ENCODE data around the gene IGLL1.
"Not testable (repeated sequence)": the region's sequence is repeated elsewhere in the genome, so short reads cannot be mapped to it uniquely, and the experiment has no call there.

Gene IGLL1

DNA sequence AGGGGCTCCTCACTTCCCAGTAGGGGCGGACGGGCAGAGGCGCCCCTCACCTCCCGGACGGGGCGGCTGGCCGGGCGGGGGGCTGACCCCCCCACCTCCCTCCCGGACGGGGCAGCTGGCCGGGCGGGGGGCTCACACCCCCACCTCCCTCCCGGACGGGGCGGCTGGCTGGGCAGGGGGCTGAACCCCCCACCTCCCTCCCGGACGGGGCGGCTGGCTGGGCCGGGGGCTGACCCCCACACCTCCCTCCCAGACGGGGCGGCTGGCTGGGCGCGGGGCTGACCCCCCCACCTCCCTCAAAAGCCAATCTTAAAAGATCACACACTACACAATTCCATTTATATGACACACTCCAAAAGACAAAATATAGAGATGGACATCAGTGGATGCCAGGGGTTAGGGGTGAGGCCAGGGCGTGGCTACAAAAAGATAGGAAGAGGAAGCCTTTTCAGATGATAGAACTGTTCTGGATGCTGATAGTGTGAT, 19.0 kb downstream of the IGLL1 start:
- DNase-seq: not testable (repeated sequence)

DNA sequence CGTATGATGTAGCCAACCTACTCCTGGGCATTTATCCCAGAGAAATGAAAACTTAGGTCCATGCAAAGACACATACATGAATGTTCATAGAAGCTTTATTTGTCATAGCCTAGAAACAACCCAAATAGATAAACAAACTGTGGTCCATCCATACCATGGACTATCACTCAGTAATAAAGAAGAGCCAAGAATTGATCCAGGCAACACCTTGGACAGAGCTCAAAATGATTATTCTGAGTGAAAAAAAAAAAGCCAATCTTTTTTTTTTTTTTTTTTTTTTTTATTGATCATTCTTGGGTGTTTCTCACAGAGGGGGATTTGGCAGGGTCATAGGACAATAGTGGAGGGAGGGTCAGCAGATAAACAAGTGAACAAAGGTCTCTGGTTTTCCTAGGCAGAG, 19.9 kb downstream of the IGLL1 start:
- not testable (repeated sequence) for DNase-seq

DNA sequence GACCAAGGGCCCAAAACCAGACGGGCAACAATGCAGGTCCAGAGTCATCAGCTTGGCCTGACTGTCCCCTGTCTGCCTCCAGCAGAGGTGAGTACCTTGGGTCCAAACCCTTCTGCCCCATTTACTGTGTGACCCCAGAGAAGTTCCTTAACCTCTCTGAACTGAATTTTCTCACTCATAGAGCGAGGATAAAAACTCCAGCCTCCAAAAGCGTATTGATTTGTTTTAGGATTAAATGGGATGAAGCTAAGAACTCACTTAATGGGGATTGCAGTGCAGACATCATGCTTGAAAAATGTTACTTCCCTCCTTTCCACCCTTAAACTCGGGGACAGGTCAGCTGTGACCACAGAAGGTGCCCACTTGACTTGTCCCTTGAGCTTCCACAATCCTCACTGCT, 22.6 kb downstream of the IGLL1 start:
- no peak for DNase-seq

GRCh38 chr22:23557036-23557435, 23.1 kb downstream of the IGLL1 start:
- DNase-seq: no peak

GRCh38 chr22:23556026-23556620, 24.0 kb downstream of the IGLL1 start:
- DNase-seq: no peak

GRCh38 chr22:23555118-23555517, 25.0 kb downstream of the IGLL1 start:
- DNase-seq: no peak

DNA sequence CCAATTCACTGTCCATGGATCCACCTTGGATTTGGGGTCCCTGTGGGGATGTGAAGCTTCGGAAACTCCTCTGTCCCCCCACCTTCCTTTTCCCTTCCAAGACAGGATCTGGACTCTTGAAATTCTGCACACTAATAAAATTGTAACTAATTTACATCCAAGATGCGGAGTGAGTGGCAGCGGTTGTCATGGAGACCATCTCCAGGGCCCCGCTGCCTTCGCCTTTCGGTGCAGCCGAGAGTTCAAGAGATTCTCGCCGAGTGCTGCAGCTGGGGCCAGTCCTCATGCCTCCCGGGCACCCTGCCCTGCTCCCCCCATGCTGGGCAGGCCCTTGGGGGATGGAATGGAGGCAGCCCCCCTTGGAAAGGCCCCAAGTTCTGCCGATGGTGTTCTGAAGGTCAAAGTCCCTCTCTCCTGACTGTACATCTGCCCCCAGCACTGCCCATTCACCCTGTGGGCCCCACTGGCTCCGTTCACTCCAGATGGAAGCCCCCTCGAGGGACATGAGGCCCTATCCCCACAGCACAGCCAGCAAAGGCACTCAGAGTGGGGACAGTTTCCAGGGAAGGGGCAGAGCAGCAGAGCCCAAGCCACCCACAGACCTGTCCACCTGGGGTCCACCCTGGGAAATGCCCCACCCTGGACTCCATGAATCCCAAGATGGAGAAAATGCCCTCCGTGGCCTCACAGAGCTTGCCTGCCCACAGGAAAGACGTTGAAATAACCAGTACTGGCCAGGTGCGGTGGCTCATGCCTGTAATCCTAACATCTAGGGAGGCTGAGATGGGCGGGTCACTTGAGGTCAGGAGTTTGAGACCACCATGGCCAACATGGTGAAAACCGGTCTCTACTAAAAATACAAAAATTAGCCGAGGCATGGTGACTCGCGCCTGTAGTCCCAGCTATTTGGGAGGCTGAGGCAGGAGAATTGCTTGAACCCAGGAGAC, 25.9 kb downstream of the IGLL1 start:
- no peak for DNase-seq

DNA sequence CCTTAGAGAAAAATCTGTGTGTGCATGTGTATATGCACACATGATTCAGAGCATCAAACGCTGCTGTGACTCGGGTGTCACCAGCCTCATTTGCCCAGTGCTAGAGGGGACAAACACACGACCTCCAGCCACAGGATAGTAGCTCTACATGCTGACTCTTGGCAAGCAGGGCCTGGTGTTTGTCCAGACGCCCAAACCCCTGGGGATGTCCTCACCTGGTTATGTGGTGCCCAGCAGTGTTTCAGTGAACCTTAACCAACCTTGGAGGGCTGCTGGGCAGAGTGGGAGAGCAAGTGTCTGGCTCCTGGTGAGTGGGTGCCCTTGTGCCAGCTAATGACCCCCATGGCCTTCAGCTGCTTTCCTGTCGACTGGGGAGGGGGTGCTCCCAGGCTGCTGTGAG, 26.7 kb downstream of the IGLL1 start:
- no peak for DNase-seq

DNA sequence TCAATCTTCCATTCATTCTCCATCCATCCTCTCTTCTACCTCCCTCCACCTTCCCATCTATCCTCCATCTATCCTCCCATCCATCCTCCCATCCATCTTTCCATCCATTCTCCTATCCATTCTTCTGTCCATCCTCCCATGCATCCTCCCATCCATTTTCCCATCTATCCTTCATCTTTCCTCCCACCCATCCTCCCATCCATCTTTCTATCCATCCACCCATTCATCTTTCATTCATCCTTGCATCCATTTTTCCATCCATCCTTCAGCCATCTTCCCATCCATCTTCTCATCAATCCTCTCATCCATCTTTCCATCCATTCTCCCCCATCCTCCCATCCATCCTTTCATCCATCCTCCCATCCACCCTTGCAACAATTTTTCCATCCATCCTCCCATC, 27.5 kb downstream of the IGLL1 start:
- no peak for DNase-seq

DNA sequence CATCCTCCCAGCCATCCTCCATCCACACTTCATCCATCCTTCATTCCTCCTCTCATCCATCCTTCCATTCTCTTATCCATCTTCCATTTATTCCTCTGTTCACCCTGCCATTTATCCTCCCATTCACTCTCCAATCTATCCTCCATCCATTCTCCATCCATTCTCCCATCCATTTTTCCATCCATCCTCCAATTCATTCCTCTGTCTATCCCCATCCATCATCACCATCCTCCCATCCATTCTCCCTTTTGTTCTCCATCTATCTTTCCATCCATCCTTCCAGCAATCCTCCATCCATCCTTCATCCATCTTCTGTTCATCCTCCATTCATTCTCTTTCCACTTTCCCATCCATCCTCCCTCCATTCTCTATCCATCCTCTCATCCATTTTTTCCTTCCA, 28.7 kb downstream of the IGLL1 start:
- no peak for DNase-seq

- no peak for DNase-seq
These were observed 29.9 kb downstream of the IGLL1 start for GRCh38 chr22:23550049-23550650.

GRCh38 chr22:23549198-23549595, 30.9 kb downstream of the IGLL1 start:
- DNase-seq: no peak

DNA sequence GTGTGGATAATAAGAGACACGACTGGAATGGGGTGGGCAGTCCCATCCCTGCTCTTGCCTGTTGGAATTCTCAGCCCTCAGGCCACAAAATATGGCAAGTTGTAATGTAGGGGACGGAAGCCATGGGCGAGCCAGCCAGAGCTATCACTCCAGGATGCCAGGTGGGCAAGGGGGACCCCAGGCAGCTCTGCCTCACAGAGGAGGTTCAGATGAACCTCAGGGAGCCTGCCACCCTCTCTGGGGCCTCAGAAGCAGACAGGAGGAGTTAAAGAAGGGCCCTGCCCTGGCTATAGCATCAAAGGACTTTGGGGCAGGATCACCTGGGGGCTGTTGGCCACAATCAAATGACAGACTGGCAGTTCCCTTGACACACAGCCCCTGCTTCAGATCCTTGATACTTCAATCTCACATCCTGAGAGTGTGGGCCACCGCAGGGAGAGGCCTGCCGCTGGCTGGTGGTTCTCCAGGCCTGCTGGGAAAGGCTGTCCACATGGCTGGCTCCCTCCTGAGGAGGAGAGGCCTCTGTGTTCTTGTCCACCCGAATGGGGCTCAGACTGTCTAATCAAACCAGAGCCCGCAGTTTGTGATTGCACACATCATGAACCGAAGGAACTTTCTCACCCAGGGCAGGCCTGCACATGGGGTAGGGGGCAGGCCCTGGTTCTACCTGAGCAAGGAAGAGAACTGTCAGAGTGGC, 31.4 kb downstream of the IGLL1 start:
- DNase-seq: no peak

- DNase-seq: no peak
These were observed 32.1 kb downstream of the IGLL1 start for GRCh38 chr22:23547818-23548500.

DNA sequence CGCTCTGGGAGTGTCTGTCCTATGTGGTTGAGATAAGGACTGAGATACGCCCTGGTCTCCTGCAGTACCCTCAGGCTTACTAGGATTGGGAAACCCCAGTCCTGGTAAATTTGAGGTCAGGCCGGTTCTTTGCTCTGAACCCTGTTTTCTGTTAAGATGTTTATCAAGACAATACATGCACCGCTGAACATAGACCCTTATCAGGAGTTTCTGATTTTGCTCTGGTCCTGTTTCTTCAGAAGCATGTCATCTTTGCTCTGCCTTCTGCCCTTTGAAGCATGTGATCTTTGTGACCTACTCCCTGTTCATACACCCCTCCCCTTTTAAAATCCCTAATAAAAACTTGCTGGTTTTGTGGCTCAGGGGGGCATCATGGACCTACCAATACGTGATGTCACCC, 32.7 kb downstream of the IGLL1 start:
- DNase-seq: not testable (repeated sequence)

GRCh38 chr22:23544852-23545251, 35.2 kb downstream of the IGLL1 start:
- no peak for DNase-seq

DNA sequence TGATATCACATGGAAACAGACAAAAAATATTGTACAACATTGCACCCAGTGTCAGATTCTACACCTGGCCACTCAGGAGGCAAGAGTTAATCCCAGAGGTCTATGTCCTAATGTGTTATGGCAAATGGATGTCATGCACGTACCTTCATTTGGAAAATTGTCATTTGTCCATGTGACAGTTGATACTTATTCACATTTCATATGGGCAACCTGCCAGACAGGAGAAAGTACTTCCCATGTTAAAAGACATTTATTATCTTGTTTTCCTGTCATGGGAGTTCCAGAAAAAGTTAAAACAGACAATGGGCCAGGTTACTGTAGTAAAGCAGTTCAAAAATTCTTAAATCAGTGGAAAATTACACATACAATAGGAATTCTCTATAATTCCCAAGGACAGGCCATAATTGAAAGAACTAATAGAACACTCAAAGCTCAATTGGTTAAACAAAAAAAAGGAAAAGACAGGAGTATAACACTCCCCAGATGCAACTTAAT, 36.5 kb downstream of the IGLL1 start:
- DNase-seq: not testable (repeated sequence)

GRCh38 chr22:23542933-23543332, 37.2 kb downstream of the IGLL1 start:
- no peak for DNase-seq

GRCh38 chr22:23542391-23542790, 37.7 kb downstream of the IGLL1 start:
- not testable (repeated sequence) for DNase-seq

- DNase-seq: not testable (repeated sequence)
These were observed 38.2 kb downstream of the IGLL1 start for GRCh38 chr22:23541849-23542281.

GRCh38 chr22:23540837-23541236, 39.3 kb downstream of the IGLL1 start:
- not testable (repeated sequence) for DNase-seq

DNA sequence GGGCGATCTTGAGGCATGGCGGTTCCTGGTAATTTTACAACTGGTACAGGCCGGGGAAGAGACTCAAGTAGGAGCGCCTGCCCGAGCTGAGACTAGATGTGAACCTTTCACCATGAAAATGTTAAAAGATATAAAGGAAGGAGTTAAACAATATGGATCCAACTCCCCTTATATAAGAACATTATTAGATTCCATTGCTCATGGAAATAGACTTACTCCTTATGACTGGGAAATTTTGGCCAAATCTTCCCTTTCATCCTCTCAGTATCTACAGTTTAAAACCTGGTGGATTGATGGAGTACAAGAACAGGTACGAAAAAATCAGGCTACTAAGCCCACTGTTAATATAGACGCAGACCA, 40.3 kb downstream of the IGLL1 start:
- DNase-seq: not testable (repeated sequence)

Data from DMS 273 treated with DMSO at 0.1 percent for 48 hours (cell line).